Ovary (tissue), 9 donors: ENCODE results near the gene RMI2. TPM values are rescaled to one million over a fixed set of nuclear protein-coding genes. Genes with fewer than 3 reads are reported as not detected.

ENCODE experiments used
- DNase-seq, 5 donors: peaks; one replicate each; pipeline ENCODE4 v3.0.0-alpha.2; 2019 to 2020
- H3K27ac ChIP-seq, 2 donors: fragments of 200-600 bp; one replicate each; pipeline versions ENCODE4 v1.5.1 to v1.8.0; 2019 to 2022
- H3K27me3 ChIP-seq: fragments of 200-600 bp; one replicate; pipeline ENCODE4 v1.8.0; 2022
- H3K36me3 ChIP-seq: fragments of 200-600 bp; sonication (generic); one replicate; pipeline ENCODE4 v1.5.1; 2019
- H3K4me1 ChIP-seq: one replicate; pipeline ENCODE4 v1.8.1; 2013; ENCODE audit warnings: mild to moderate bottlenecking, moderate library complexity; ENCODE audit not compliant: insufficient read depth
- H3K4me3 ChIP-seq: fragments of 200-600 bp; sonication (generic); one replicate; pipeline ENCODE4 v1.5.1; 2017
- H3K9me3 ChIP-seq, 2 donors: fragments of 200-600 bp in 1 of 2; sonication (generic) in 1 of 2; one replicate each; pipeline versions ENCODE4 v1.5.1 to v1.8.1; 2013 to 2019; ENCODE audit warnings: mild to moderate bottlenecking in 1 of 2, moderate library complexity in 1 of 2
- CTCF ChIP-seq, 3 donors: fragments of 450-650 bp in 2 of 3; fragments of 200-600 bp in 1 of 3; IDR thresholded peaks; one replicate each; pipeline versions ENCODE4 v1.5.1 to v1.8.0; 2016 to 2022; ENCODE audit warnings: antibody characterized with exemption in 3 of 3, mild to moderate bottlenecking in 1 of 3
- EP300 ChIP-seq: sonication (generic); formaldehyde crosslinking; IDR thresholded peaks from one replicate; pipeline ENCODE4 v1.6.1; 2017; ENCODE audit warnings: antibody characterized with exemption
- POLR2A ChIP-seq: fragments of 450-650 bp; IDR thresholded peaks from one replicate; pipeline ENCODE4 v1.6.1; 2017; ENCODE audit warnings: antibody characterized with exemption, mild to moderate bottlenecking, moderate library complexity
- whole genome bisulfite sequencing, 3 donors: extraction: QIAGEN DNeasy Blood & Tissue Kit in 1 of 3; methylation state at CpG; one replicate each; pipeline versions ENCODE4 v1.1.5 to v1.1.7; 2013 to 2017; 5-methylcytosine and 5-hydroxymethylcytosine counted together
- intact Hi-C, 4 donors: fragments of 100-400 bp; cut with DNase I; formaldehyde crosslinking; loops; one replicate each; pipeline versions ENCODE4 v1.11.0 to v1.15.1; 2022 to 2023
- polyA plus RNA-seq, 2 donors: library from polyadenylated mRNA; stranded (reverse); fragments of 200-250 nt in 1 of 2; fragments of 350-450 nt in 1 of 2; fragmentation: Illumina TruSeq in 1 of 2; extraction: RNeasy Lipid Tissue Mini Kit (QIAGEN cat#74804) in 1 of 2; gene quantifications; one replicate each; pipeline ENCODE4 v1.2.3, GENCODE V29; 2013 to 2014
- total RNA-seq, 7 donors: library from RNA; depleted of rRNA in 2 of 7; stranded (reverse); fragments of >200 nt in 2 of 7; fragmentation: NEBNext Ultra II Directional in 3 of 7; extraction: Animal tissue kit (Norgen Biotek cat#: 25700) in 3 of 7; gene quantifications; one replicate each; pipeline versions ENCODE4 v1.1.0 to v1.2.4, GENCODE V29; 2016 to 2023
- donor health status: DM: no; HTN: no; CAD: no; lungs with moderate emphysema.
- donor health status: DM: no; HTN: no; CAD: no.
- donor health status: Bipolar disorder and iron deficiency.
- donor health status: DM: yes; HTN: yes; CAD: no.
- donor health status: DM: no; HTN: no; CAD: no.
- donor health status: DM: yes; HTN: yes; CAD: no.

The RMI2 gene
- total and polyA plus RNA-seq, 9 donors, result 1.6 to 6.7 (median 3.2) TPM

GRCh38 chr16:11306381-11306780 is 38.9 kb upstream of the RMI2 start:
- TF ChIP-seq EP300 (no peak), CTCF (IDR thresholded peaks at IDR 0.05) (no peak), POLR2A (no peak)
- Histone ChIP-seq H3K27me3 (no peaks in the 10 kb centered on the region), H3K36me3 (no peaks in the 10 kb centered on the region), H3K4me3 (no peak overlapping the region), H3K4me1 (peaks cover 8% of the 10 kb centered on the region), H3K27ac (no peak overlapping the region), H3K9me3 (no peaks in the 10 kb centered on the region)
- no peak for DNase-seq
- WGBS, 3 donors, result 92 to 95% (median 94%) methylated on average over 8 of the region's 8 CpGs
- intact Hi-C loops, result no loop called here

GRCh38 chr16:11306997-11307638 is 38.1 kb upstream of the RMI2 start:
- no peaks in the 10 kb centered on the region for H3K36me3 ChIP-seq
- intact Hi-C loops, result no loop called here
- no peaks in the 10 kb centered on the region for H3K9me3 ChIP-seq
- peaks cover 13% of the 10 kb centered on the region for H3K4me1 ChIP-seq
- WGBS, 3 donors, result 84 to 90% (median 85%) methylated on average over 7 of the region's 7 CpGs
- H3K4me3 ChIP-seq, result no peak overlapping the region
- TF ChIP-seq CTCF (IDR thresholded peaks at IDR 0.05) (no peak), EP300 (no peak), POLR2A (no peak)
- H3K27me3 ChIP-seq, result no peaks in the 10 kb centered on the region
- no peak for DNase-seq
- H3K27ac ChIP-seq, result no peak overlapping the region

DNA sequence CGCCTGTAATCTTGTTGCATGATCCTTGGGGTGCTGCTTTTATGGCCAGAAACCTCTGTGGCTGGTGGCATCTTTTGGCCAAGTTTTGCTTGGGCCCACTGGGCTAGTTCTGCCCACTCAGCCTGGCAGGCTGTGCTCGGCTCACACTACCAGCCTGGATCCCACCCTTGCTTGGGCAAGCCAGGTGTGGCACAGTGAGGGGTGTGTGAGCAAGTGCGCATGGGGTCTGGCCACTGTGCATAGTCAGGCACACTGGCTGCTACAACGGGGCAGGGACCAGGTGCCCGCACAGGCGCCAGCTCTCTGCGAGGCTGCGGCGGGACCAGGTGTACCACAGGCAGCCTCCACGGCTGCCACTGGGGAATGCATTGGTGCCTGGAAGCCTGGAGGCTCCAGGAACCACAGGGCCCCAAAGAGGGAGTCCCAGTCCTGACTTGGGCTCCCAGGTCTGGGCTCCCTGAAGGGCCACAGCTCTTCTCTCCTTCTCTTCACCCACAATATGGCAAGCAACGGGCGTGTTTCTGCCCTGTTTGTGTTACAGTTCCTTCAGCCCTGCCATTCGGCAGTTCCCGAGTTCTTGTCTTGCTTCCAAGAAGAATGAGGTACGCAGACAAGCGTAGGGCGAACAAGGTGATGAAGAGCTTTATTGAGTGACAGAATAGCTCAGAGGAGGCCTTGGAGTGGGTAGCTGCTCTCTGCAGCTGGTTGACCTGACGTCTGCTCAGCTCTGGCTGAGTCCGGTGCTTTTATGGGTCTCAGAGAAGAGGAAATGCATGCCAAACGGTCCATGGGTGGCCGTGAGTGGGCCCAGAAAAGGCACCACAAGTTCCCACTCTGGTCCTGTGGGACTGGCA is 37.4 kb upstream of the RMI2 start:
- 88 to 97% (median 93%) methylated on average over 18 to 21 of the region's 21 CpGs for WGBS, 3 donors
- H3K9me3 ChIP-seq, result no peaks in the 10 kb centered on the region
- H3K4me3 ChIP-seq, result no peak overlapping the region
- no peaks in the 10 kb centered on the region for H3K27me3 ChIP-seq
- H3K36me3 ChIP-seq, result no peaks in the 10 kb centered on the region
- H3K27ac ChIP-seq, result no peak overlapping the region
- intact Hi-C loops, result no loop called here
- H3K4me1 ChIP-seq, result peaks cover 18% of the 10 kb centered on the region
- no peak for DNase-seq
- TF ChIP-seq EP300 (no peak), CTCF (IDR thresholded peaks at IDR 0.05) (no peak), POLR2A (no peak)

DNA sequence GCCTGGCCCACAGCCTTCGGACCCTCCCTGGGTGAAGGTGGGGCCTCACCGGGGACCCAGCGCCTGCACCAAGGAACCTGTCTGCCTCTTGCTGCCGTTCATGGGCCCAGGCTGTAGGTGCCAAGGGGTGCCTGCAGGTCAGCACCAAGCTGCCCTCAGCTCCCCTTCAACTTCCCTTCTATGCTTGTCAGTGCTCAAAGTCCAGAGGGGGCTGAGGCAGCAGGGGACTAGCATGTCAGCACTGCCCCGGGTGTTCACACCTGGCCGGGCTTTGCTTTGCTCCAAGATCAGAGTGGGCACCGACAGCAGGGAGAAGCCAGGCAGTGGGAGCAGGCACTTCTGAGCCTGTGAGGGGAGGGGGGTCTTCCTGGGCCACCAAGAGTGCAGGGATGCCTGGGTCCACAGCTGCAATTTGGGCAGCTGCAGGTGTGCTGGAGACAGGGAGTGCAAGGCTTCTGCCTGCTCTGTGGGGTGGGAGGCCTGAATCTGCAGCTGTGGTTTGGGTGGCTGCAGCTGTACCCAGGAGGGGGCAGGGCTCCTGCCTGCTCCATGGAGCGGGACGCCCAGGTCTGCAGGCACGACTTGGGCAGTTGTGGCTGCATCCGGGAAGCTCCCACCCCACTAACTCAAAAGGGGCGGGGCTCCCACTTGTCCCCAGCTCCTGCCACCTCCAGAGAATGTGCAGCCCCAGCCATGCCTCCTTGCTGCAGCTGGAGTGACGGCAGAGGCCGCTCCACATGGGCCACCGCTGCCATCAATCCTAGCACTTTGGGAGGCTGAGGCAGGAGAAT is 36.6 kb upstream of the RMI2 start:
- no peak for DNase-seq
- H3K27me3 ChIP-seq, result no peaks in the 10 kb centered on the region
- no peak overlapping the region for H3K27ac ChIP-seq
- TF ChIP-seq POLR2A (no peak), EP300 (no peak), CTCF (IDR thresholded peaks at IDR 0.05) (no peak)
- H3K4me1 ChIP-seq, result peaks cover 20% of the 10 kb centered on the region
- H3K9me3 ChIP-seq, result no peaks in the 10 kb centered on the region
- H3K4me3 ChIP-seq, result no peak overlapping the region
- H3K36me3 ChIP-seq, result no peaks in the 10 kb centered on the region
- intact Hi-C loops, result no loop called here
- WGBS, 3 donors, result 77 to 88% (median 82%) methylated on average over 15 of the region's 15 CpGs
